Rectal smooth muscle tissue (tissue), 1 donor: ENCODE results near the gene MAST3.

Experiments used
- H3K27ac ChIP-seq: one replicate; pipeline ENCODE4 v1.7.0; 2013; ENCODE audit warnings: low read depth, low read length, inconsistent platforms
- H3K27me3 ChIP-seq: one replicate; pipeline ENCODE4 v1.7.0; 2013; ENCODE audit warnings: low read length; ENCODE audit not compliant: control insufficient read depth, insufficient read depth
- H3K36me3 ChIP-seq: one replicate; pipeline ENCODE4 v1.7.0; 2013; ENCODE audit warnings: low read length; ENCODE audit not compliant: control insufficient read depth, insufficient read depth
- H3K4me1 ChIP-seq: one replicate; pipeline ENCODE4 v1.7.0; 2013; ENCODE audit warnings: low read length; ENCODE audit not compliant: control insufficient read depth, insufficient read depth
- H3K4me3 ChIP-seq: one replicate; pipeline ENCODE4 v1.7.0; 2013; ENCODE audit warnings: low read length
- H3K9ac ChIP-seq: one replicate; pipeline ENCODE4 v1.7.0; 2013; ENCODE audit warnings: low read length

Gene MAST3

DNA sequence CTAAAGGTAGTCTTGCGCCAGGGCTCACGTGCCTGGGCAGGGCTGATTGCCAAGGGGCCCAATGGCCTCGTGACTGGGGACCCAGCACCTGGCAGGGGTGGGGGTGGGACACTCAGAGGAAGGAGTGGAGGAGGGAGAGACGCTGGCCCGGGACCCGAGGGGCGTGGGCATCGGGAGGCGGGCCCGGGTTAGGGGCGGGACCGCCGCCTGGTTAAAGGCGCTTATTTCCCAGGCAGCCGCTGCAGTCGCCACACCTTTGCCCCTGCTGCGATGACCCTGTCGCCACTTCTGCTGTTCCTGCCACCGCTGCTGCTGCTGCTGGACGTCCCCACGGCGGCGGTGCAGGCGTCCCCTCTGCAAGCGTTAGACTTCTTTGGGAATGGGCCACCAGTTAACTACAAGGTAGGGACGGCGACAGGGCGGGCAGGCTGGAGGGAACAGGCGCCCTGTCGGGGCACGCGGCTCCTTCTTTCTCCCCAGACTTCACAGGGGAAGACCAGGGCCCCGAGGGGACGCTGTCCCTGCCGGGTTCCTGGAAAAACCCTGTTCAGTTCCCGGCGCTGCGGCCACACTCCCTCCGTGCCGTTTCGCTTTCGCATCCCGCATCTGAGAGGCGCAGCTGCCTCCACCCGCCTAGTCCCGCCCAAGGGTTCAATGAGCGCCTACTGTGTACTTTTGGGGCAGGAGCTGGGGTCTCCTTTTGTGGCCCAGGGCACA, 76.2 kb downstream of the MAST3 start, which contains the start of gene IFI30:
TSS of gene IFI30 (plus strand) at position 242 of the 717 bp plus-strand sequence. CDS start at position 271, 29 bp downstream.
- peak within 1 kb of the TSS; percentile 82 for H3K4me3 ChIP-seq
- no peaks in the 10 kb centered on the region for H3K27me3 ChIP-seq
- no peak within 1 kb of the TSS for H3K27ac ChIP-seq
- H3K9ac ChIP-seq = peak within 1 kb of the TSS; percentile 39
- peaks cover 3% of the 10 kb centered on the region for H3K4me1 ChIP-seq
- peaks cover 3% of the 10 kb centered on the region for H3K36me3 ChIP-seq

DNA sequence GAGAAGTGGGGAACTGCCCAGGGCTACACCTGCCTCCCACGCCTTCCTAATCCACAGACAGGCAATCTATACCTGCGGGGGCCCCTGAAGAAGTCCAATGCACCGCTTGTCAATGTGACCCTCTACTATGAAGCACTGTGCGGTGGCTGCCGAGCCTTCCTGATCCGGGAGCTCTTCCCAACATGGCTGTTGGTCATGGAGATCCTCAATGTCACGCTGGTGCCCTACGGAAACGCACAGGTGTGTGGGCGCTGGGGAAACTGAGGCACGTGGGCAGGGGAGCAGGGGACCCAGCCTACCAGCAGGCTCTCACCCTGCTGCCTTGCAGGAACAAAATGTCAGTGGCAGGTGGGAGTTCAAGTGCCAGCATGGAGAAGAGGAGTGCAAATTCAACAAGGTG, 77.4 kb downstream of the MAST3 start:
- Histone ChIP-seq H3K4me1 (peaks cover 3% of the 10 kb centered on the region), H3K27me3 (no peaks in the 10 kb centered on the region), H3K27ac (no peak overlapping the region), H3K9ac (no peak overlapping the region), H3K4me3 (peak overlapping the region; percentile 32), H3K36me3 (no peaks in the 10 kb centered on the region)

DNA sequence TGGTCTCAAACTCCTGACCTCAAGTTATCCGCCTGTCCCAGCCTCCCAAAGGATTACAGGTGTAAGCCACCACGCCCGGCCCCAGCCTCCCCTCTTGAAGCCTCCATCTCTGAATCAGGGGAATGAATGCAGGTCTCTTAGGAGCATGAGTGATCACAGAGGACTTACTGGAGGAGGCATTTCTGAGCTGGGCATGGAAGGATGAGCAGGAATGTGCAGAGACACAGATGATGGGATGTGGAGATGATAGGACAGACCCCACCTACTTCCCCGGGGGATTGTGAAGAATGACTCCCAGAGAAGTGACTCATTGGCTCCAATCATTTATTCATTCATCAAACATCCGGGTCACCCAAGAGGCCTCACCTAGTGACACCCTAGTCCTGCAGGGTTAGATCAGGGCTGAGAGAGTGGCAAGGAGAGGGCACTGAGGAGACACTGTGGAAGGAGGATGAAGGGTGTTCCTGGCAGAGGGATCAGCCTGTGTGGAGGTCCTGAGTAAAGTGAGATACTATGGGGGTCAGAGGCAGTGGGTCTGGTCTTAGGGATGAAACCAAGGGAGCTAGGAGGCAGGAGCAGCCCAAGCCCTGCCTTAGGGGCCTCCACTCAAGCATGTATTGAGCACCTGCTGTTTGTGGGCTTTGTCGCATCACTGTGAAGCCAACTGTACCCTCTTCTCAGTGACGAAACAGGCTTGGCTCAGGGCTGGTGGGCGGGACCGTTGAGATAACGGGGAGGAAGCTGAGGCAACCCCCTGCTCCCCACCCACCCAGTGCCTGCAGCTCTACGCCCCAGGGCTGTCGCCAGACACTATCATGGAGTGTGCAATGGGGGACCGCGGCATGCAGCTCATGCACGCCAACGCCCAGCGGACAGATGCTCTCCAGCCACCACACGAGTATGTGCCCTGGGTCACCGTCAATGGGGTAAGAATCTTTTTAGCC, 79.1 kb downstream of the MAST3 start:
- peaks cover 3% of the 10 kb centered on the region for H3K4me1 ChIP-seq
- H3K4me3 ChIP-seq = no peak overlapping the region
- no peaks in the 10 kb centered on the region for H3K27me3 ChIP-seq
- H3K27ac ChIP-seq = no peak overlapping the region
- H3K36me3 ChIP-seq = no peaks in the 10 kb centered on the region
- H3K9ac ChIP-seq = no peak overlapping the region

DNA sequence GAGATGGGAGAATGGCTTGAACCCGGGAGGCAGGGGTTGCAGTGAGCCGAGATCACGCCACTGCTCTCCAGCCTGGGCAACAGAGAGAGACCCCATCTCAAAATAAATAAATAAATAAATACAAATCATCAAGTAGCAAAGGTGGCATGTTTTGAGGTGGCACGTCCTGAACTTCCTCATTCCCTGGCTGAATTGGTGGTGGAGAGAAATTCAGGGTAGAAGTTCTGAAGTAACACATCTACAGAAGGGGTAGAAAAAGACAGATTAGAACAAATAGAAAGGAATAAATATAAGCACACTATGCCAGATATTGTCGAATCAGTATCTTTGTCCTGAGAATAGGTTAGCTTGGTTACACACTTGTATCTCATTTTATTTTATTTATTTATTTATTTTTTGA, 82.4 kb downstream of the MAST3 start:
- H3K36me3 ChIP-seq = no peaks in the 10 kb centered on the region
- no peak overlapping the region for H3K27ac ChIP-seq
- no peaks in the 10 kb centered on the region for H3K4me1 ChIP-seq
- no peak overlapping the region for H3K4me3 ChIP-seq
- H3K27me3 ChIP-seq = no peaks in the 10 kb centered on the region
- H3K9ac ChIP-seq = no peak overlapping the region

DNA sequence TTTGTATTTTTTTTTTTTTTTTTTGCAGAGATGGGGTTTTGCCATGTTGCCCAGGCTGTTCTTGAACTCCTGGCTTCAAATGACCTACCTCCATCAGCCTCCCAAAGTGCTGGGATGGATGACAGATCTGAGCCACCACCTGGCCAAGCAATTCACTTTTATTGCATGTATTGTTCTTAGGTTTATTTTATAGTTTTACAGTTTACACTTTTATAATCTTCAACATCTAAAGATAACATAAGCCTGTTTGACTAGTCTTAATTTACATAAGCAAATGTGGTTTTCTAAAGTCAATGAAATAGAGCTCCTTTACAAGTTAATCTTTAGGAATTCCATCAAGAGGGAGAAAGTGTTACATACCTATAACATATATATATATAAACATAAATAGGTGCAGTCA, 86.0 kb downstream of the MAST3 start:
- Histone ChIP-seq H3K27ac (no peak overlapping the region), H3K36me3 (no peaks in the 10 kb centered on the region), H3K9ac (no peak overlapping the region), H3K27me3 (no peaks in the 10 kb centered on the region), H3K4me3 (no peak overlapping the region), H3K4me1 (no peaks in the 10 kb centered on the region)

DNA sequence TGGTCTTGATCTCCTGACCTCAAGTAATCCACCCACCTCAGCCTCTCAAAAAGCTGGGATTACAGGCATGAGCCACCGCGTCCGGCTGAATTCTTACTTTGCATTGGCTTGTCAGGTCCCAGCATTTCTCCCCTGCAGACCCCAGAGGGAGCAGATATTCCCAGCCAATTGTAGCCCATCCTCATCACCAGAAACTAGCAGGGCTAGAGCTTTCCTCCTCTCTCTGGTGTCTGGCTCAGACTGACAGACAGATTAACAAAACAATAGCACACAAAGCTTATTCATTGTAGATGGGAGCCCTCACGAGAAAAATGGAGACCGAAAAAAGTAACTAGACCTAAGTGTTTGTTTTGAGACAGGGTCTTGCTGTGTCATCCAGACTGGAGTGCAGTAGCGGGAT, 88.0 kb downstream of the MAST3 start:
- Histone ChIP-seq H3K4me3 (no peak overlapping the region), H3K36me3 (no peaks in the 10 kb centered on the region), H3K9ac (no peak overlapping the region), H3K27ac (no peak overlapping the region), H3K27me3 (no peaks in the 10 kb centered on the region), H3K4me1 (no peaks in the 10 kb centered on the region)

DNA sequence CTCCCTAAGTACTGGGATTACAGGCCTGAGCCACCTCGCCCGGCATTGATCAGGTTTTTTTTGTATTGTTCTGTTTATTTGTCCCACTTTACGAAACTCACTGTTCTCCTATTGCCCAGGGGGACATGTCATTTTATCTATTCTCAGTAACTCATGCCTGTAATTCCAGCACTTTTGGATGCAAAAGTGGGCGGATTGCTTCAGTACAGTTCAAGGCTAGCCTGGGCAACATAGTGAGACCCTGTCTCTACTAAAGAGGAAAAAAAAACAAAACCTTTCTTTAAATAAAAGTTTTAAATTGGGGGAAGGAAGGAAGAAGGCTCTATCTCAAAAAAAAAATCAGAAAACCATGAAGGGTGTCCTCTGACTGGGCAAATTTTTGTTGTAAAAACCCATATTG, 92.7 kb downstream of the MAST3 start:
- Histone ChIP-seq H3K27me3 (no peaks in the 10 kb centered on the region), H3K9ac (no peak overlapping the region), H3K4me3 (no peak overlapping the region), H3K4me1 (peaks cover 13% of the 10 kb centered on the region), H3K27ac (no peak overlapping the region), H3K36me3 (no peaks in the 10 kb centered on the region)

DNA sequence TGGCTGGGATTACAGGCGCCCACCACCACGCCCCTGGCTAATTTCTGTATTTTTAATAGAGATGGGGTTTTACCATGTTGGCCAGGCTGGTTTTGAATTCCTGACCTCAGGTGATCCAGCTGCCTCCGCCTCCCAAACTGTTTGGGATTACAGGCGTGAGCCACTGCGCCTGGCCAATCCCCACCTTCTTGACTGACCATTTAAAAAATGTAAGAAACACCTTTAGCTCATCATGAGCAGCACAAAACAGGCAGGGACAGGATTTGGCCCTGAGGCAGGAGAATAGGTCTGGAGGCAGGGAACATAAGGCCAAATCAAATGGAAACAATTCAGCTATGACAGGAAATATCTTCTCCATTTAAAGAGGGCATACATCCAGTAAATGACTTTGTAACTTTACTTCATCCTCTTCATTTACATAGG, 94.1 kb downstream of the MAST3 start:
- H3K36me3 ChIP-seq = peaks cover 4% of the 10 kb centered on the region
- H3K9ac ChIP-seq = no peak overlapping the region
- peak overlapping the region; percentile 71 for H3K4me3 ChIP-seq
- peaks cover 13% of the 10 kb centered on the region for H3K4me1 ChIP-seq
- peak overlapping the region; percentile 88 for H3K27ac ChIP-seq
- no peaks in the 10 kb centered on the region for H3K27me3 ChIP-seq

DNA sequence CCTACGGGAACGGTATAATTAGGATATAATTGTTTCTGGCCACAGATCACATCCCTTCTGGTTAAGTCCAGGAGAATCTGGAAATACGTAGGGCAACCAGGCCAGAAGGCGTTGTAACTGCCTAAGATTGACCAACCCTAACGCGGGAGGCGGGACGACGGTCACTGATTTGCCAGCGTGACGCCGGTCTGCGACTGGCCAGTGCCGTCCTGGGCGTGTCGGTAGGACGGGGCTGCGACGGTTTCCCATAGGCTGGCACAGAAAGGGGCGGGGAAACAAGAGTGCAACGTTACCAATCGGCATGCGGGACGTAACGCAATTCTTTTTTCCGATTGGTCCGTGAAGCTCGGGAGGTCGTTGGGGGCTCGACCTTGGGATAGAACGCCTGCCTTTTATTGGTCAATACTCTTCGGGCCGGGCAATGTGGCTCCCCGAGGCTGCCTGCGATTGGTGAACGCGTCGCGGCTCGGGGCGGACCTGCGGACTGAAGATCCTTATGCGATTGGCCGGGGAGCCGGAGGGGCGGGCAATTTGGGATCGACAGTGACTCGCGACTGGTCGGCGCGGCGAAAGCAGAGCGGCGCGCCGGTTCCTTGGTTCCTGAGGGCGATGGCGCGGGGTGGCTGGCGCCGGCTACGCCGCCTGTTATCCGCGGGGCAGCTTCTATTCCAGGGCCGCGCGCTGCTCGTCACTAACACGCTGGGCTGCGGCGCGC, 95.3 kb downstream of the MAST3 start, which contains the start of gene MPV17L2:
TSS of gene MPV17L2 (plus strand) at position 546 of the 715 bp plus-strand sequence. CDS start at position 610, 64 bp downstream.
- peaks cover 13% of the 10 kb centered on the region for H3K4me1 ChIP-seq
- peak within 1 kb of the TSS; percentile 84 for H3K4me3 ChIP-seq
- H3K27ac ChIP-seq = peak within 1 kb of the TSS; percentile 91
- H3K9ac ChIP-seq = peak within 1 kb of the TSS; percentile 45
- peaks cover 4% of the 10 kb centered on the region for H3K36me3 ChIP-seq
- H3K27me3 ChIP-seq = no peaks in the 10 kb centered on the region

DNA sequence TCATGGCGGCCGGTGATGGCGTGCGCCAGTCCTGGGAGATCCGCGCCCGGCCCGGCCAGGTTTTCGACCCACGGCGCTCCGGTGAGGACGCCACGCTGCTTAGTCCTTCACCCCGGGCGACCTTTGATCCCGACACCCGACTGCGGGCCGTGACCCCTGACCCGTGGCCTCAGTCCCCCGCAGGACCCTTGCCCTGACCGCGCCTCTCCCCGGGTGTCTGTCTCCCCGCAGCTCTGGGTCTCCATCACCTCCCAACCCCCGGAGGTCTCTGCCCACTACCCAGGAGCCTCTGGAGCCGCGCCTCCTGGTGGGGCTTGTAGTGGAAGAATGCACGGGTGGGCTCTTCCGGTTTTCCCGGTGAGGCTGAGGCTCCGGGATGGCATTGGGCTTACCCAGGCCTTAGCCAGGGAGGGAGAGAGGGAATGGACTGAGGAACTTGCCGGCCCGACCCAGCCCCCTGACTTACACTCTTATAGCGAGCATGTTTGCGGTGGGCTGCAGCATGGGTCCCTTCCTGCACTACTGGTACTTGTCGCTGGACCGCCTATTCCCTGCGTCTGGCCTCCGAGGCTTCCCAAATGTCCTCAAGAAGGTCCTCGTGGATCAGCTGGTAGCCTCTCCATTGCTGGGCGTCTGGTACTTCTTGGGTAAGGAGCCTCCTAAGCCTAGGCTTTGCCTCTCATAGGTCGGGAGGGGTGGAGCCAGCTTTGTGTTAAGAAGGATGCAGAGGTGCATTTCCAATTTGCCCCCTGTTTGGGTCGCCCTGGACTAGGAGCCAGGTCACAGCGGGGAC, 96.0 kb downstream of the MAST3 start:
- Histone ChIP-seq H3K9ac (peak overlapping the region; percentile 45), H3K4me3 (peak overlapping the region; percentile 84), H3K27me3 (no peaks in the 10 kb centered on the region), H3K36me3 (peaks cover 5% of the 10 kb centered on the region), H3K4me1 (peaks cover 13% of the 10 kb centered on the region), H3K27ac (peak overlapping the region; percentile 91)

DNA sequence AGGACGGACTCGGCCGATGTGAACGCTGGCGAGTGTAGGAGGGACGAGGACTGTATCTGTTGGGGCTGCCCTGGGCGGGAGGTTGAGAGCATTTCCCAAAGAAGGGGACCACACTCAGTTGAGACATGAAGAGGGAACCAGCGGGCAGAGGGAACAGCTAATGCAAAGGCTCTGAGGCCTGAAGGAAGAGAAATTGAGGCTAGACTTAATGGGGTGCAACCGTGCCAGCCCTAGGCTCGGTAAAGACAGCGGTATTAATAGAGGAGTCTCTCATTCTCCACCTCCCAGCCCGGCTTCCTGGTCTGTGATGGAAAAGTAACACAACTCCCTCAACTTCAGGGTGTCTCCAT, 96.6 kb downstream of the MAST3 start:
- Histone ChIP-seq H3K27me3 (no peaks in the 10 kb centered on the region), H3K9ac (no peak overlapping the region), H3K36me3 (peaks cover 7% of the 10 kb centered on the region), H3K4me3 (peak overlapping the region; percentile 84), H3K4me1 (peaks cover 13% of the 10 kb centered on the region), H3K27ac (peak overlapping the region; percentile 55)
